HG03442 (cell line): Measurements from ENCODE around the gene ZNF491.
"Not testable (repeated sequence)": the region's sequence is repeated elsewhere in the genome, so short reads cannot be mapped to it uniquely, and the experiment has no call there.

ENCODE experiments used
- ATAC-seq: cut with Tn5 transposase; IDR thresholded peaks from one replicate; pipeline ENCODE4 v1.9.1; 2021; ENCODE audit warnings: mild to moderate bottlenecking, moderate library complexity; ENCODE audit not compliant: unreplicated experiment

Gene ZNF491

GRCh38 chr19:11806354-11807098, 8.2 kb downstream of the ZNF491 start:
- no peak for ATAC-seq

DNA sequence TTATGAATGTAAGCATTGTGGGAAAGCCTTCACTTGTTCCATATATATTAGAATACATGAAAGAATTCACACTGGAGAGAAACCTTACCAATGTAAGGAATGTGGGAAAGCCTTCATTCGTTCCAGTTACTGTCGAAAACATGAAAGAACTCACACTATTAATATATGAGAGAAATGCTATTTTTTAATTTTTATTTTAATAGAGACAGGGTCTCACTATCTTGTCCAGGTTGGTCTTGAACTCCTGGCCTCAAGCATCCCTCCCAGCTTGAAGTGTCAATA, 8.7 kb downstream of the ZNF491 start:
- no peak for ATAC-seq

DNA sequence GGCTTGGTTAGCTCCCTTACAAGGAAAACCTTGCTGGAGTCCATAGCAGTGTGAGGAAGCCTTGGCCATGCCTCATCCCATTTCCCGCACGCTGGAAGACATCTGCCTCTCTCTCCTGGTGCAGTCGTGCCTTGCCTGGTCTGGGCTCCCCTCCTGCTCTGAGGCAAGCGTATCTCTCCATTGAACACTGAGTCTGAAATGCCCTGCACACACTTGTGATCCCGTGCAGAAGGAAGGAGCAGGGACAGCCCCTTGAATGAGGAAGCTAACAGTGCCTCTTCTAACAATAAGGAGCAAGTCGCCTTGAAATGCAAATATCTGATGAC, 15.3 kb downstream of the ZNF491 start:
- no peak for ATAC-seq

DNA sequence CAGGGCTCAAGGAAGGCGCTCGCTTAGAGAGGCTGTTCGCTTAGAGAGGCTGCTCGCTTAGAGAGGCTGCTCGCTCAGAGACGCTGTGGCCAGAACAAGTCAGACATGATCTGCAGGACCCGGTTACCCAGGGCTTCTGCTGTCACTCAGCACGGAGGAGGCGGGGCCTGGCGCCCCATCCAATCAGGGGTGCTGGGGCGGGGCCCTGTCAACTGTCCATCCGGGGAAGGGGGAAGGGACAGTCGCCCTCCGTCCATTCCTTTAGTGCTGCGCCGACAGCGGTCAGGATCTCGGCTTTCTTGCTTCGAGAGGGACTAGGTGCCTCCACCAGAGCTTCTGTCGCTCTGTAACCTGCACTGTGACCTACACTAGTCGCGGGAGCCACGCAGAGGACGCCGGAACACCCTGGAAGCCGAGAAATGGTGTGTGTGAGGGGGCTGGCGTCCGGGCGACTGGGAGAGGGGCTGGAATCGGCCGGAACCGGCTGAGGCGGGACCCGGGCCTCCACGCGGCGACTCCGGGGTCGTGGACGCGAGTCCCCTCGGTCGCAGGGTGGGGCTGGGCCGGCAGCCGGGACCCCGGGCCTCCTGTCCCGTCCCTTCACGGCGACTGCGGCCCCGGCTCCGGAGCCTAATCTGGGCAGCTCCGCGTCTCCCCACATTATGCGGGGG, 15.8 kb downstream of the ZNF491 start, which contains the start of gene ZNF440:
ZNF440 (plus strand) TSS at position 245 of the 671 bp plus-strand sequence; CDS start at position 420, 175 bp downstream.
- ATAC-seq: peak; percentile 95

DNA sequence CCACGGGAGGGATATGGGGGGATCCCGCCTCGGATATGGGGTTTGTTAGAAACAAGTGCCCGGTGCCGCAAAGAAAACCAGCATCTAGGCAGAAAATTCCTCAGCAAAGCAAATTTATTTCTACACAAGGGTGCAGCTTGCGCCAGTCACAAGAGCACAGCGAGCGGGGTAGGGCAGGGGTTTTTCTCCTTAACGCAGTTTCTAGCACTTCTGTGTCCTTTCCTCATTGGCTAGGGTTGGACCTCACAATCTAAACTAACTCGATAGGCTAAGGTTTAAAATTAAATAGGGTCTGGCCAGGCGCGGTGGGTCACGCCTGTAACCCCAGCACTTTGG, 16.3 kb downstream of the ZNF491 start:
- no peak for ATAC-seq

DNA sequence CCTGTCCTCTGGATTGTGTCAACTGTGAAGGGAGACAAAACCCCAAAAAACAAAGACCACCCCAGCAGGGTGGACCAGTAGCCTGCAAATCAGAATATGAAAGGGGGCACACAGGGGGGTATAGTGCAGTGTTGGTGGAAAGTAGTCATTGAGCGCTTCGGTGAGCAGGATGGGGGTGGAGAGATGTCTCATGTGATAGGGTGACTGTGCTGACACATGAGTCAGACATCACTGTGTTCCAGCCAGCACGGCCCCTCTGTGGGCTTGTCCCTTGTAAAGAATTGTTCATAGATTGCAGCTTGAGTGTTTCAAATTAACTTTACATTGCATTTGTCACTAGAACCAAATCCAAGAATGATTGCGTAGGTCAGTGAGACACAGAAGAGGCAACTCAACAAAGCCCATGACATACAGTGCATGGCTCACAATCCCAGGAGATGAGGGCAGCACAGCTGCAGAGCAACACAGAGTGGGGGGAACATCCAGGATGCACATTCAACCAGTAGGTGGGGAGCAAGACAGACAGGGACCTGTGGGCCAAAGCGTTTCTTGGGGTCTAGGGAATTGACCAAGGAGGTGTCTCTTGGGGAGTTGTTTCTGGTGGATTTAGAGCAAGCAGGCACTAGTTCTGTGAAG, 23.3 kb downstream of the ZNF491 start:
- ATAC-seq: no peak

- ATAC-seq: not testable (repeated sequence)
Observed at GRCh38 chr19:11828957-11829876, 30.9 kb downstream of the ZNF491 start.

GRCh38 chr19:11832253-11832912, 34.1 kb downstream of the ZNF491 start:
- no peak for ATAC-seq

DNA sequence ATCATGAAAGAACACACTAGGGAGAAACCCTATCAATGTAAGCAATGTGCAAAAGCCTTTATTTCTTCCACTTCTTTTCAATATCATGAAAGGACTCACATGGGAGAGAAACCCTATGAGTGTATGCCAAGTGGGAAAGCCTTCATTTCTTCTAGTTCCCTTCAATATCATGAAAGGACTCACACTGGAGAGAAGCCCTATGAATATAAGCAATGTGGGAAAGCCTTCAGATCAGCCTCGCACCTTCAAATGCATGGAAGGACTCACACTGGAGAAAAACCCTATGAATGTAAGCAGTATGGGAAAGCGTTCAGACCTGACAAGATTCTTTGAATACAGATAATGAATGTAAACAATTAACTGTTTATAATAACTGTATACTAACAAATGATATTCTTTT, 35.2 kb downstream of the ZNF491 start:
- no peak for ATAC-seq

DNA sequence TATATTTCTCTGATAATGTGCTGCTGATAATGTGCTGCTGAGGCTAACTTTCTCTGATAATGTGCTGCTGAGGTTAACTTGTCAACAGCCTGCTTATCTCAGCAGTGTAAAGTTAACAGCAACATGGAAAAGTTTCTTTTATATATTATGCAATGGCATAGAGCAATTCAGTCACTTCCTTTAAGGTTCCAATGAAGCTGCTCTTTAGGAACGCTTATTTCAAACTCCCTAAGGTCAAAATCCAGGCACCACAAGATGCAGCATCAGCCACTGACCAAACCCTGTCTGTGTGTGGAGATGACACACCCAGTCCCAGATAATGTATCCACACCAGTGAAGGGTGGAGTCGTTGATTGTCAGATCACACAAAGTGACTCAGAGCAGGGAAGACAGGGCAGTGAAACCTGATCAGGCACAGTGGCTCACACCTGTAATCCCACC, 37.3 kb downstream of the ZNF491 start:
- not testable (repeated sequence) for ATAC-seq

DNA sequence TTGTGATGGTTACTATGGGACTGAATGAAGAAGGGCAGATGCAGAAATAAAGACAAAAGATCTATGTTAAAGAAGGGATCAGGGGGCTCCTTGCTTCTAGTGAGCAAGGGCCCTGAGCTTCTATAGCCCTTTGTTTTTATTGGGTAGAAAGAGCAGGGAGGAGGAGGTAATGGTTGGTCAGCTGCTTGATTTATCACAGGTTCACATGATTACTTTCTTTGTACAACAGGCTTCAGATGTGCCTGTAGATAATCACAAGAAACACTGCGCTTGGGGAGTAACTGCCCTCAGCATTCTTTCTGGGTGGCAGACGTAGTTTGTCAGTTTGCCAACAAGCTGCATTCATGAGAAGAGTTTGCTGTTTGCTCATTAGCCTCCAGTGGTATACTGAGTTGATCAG, 45.4 kb downstream of the ZNF491 start:
- no peak for ATAC-seq

- not testable (repeated sequence) for ATAC-seq
Observed at GRCh38 chr19:11847615-11848014, 49.3 kb downstream of the ZNF491 start.

DNA sequence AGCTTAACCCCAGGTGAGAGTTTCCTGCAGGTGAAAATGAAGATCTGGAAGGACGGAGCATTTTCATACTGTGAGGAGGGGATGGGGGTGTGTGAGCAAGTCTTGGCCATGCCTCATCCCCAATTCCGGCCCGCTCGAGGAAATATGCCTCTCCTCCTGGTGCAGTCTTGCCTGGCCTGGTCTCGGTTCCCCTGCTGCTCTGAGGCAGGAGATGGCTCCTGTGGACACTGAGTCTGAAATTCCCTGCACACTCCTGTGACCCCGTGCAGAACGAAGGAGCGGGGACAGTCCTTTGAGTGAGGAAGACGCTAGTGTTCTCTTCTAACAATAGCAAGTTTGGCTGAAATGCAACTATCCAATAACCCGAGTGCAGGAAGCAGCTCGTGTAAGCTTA, 49.9 kb downstream of the ZNF491 start:
- no peak for ATAC-seq

- peak; percentile 69 for ATAC-seq
Observed at GRCh38 chr19:11848594-11849469, 50.5 kb downstream of the ZNF491 start, which contains the start of gene ZNF439. TSS of gene ZNF439 (plus strand) at chr19:11848726. CDS start at chr19:11848868, 142 bp downstream.

DNA sequence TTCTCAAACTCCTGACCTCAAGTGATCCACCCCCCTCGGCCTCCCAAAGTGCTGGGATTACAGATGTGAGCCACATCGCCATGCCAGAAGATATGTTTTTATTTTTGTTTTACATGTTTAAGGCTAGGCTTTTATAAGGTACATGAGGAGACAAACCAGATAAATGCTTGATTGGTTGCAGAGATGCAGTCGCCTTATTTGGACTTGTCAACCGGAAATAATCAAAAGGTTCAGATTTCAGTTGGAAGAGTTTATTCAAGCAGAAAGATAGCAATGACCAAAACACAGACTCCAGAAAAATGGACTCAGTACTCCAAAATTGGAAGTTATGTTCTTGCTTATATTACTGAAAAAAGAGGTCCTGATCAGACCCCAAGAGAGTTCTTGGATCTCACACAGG, 52.0 kb downstream of the ZNF491 start:
- not testable (repeated sequence) for ATAC-seq

GRCh38 chr19:11853358-11853757, 55.0 kb downstream of the ZNF491 start:
- no peak for ATAC-seq

DNA sequence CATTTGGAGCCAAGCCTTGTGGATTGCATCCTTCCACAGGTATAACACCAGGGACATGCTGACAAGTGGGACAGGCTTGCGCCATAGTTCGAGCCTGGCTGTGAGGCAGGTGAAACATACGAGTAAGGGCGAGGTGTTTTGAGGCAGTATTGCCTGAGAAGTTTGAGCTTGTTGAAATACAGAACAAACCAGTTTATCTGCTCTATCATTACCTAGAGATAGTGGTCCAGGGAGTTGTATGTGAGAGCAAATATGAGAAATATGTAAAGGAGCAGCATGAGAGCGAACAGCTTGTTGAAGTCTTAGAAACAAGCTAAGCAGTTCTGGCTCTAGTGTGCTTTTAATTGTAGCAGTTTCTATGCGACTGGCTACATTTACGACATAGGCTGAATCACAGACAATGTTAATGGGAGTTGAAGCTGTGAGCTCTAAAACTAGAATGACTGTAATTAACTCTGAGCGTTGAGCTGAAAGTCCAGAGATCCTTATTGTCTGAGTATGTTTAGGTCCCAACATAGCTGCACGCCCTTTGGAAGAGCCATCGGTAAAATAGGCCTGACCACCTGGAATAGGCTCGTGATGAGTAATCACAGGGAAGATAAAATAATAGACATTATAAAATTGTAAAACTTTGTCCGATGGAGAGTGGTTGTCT, 58.4 kb downstream of the ZNF491 start:
- no peak for ATAC-seq
